ENCODE results near the gene WFS1. TPM values are rescaled to one million over a fixed set of nuclear protein-coding genes. Genes with fewer than 3 reads are reported as not detected.

The WFS1 gene
- total and polyA plus RNA-seq, 2 donors (not counting 1 experiment from before 2014, with no cell fraction given) = 25.7 to 37.5 TPM

DNA sequence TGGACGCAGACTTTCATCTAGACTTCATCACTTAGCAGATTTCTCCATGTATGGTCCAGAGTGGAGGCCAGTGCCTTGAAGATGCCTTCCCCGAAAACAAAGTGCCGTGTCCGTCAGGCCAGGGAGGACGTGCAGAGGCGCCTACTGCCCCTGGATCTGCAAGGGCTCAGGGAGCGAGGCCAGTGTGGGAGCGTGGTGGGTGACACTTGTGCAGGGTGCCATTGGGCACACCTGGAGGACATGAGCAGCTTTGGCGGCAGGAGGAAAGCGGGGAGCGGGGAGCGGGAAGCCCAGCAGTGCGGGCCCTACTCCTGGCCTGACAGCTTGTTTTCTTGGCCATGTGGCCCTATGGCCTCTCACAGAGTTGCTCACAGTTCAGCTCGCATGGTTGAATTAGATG, 25.8 kb downstream of the WFS1 start:
- TF ChIP-seq EZH2 (IDR thresholded peaks at IDR 0.05; ENCODE audit: low read length, missing control alignments) = no peak
- TF ChIP-seq, protein P1, sequence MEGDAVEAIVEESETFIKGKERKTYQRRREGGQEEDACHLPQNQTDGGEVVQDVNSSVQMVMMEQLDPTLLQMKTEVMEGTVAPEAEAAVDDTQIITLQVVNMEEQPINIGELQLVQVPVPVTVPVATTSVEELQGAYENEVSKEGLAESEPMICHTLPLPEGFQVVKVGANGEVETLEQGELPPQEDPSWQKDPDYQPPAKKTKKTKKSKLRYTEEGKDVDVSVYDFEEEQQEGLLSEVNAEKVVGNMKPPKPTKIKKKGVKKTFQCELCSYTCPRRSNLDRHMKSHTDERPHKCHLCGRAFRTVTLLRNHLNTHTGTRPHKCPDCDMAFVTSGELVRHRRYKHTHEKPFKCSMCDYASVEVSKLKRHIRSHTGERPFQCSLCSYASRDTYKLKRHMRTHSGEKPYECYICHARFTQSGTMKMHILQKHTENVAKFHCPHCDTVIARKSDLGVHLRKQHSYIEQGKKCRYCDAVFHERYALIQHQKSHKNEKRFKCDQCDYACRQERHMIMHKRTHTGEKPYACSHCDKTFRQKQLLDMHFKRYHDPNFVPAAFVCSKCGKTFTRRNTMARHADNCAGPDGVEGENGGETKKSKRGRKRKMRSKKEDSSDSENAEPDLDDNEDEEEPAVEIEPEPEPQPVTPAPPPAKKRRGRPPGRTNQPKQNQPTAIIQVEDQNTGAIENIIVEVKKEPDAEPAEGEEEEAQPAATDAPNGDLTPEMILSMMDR (conservative IDR thresholded peaks at IDR 0.05 in 1 of 2, IDR thresholded peaks at IDR 0.05 in 1 of 2; ENCODE audit: low read depth in 1 of 2, low read length in 2 of 2) = no peak
- H3K36me3 ChIP-seq (ENCODE audit: control insufficient read depth, insufficient read depth, low read length) = peaks cover 5% of the 10 kb centered on the region

DNA sequence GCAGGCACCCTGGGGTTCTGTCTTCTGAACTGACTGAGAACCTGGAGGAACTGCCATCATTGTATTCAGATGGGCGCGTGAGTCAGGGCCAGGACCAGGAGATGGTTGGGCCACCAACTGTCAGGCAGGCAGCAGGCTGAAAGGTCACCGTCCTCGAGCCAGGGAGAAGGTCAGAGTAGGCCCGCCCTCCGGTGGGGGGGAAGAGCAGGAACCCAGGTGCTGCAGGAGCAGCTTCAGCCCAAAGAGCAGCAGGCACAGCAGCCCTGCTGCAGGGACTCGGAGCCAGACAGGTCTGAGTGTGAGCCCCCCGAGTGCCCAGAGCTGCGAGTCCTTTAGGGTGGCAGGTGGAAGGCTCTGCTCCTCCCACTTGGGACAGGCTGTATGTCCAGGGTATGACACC, 26.4 kb downstream of the WFS1 start:
- Histone ChIP-seq H3K9me3 (ENCODE audit: control insufficient read depth, insufficient read depth, low read depth, low read length) (no peaks in the 10 kb centered on the region), H3K4me1 (ENCODE audit: control insufficient read depth, extremely low read depth, insufficient read depth, low read length) (no peaks in the 10 kb centered on the region), H2AFZ (ENCODE audit: low read length) (no peak overlapping the region), H3K27me3 (ENCODE audit: control insufficient read depth, insufficient read depth, low read length) (no peaks in the 10 kb centered on the region), H4K20me1 (ENCODE audit: control insufficient read depth, extremely low read depth, insufficient read depth, low read length) (no peaks in the 10 kb centered on the region), H3K4me3 (replicated peaks in 1 of 4; ENCODE audit: control extremely low read depth in 1 of 4, insufficient read depth in 1 of 4, low read depth in 3 of 4, low read length in 4 of 4) (no peak overlapping the region), H3K4me2 (ENCODE audit: extremely low read depth, insufficient read depth, low read length) (no peak overlapping the region), H3K9ac (ENCODE audit: insufficient read depth, low read length) (no peak overlapping the region), H3K36me3 (ENCODE audit: control insufficient read depth, insufficient read depth, low read length) (peaks cover 3% of the 10 kb centered on the region), H3K79me2 (ENCODE audit: control insufficient read depth, insufficient read depth, low read length) (no peaks in the 10 kb centered on the region), H3K27ac (ENCODE audit: insufficient read depth, low read length) (no peak overlapping the region)
- TF ChIP-seq EZH2 (IDR thresholded peaks at IDR 0.05; ENCODE audit: low read length, missing control alignments) = no peak
- TF ChIP-seq, protein P1 (conservative IDR thresholded peaks at IDR 0.05 in 1 of 2, IDR thresholded peaks at IDR 0.05 in 1 of 2; ENCODE audit: low read depth in 1 of 2, low read length in 2 of 2) = no peak
- no peak for DNase-seq (ENCODE audit: low read depth in 2 of 2)

More for the DNA sequence above, 25.8 kb downstream of the WFS1 start:
- Histone ChIP-seq H2AFZ (ENCODE audit: low read length) (no peak overlapping the region), H3K4me1 (ENCODE audit: control insufficient read depth, extremely low read depth, insufficient read depth, low read length) (no peaks in the 10 kb centered on the region), H3K27me3 (ENCODE audit: control insufficient read depth, insufficient read depth, low read length) (no peaks in the 10 kb centered on the region), H4K20me1 (ENCODE audit: control insufficient read depth, extremely low read depth, insufficient read depth, low read length) (no peaks in the 10 kb centered on the region), H3K4me2 (ENCODE audit: extremely low read depth, insufficient read depth, low read length) (no peak overlapping the region), H3K4me3 (replicated peaks in 1 of 4; ENCODE audit: control extremely low read depth in 1 of 4, insufficient read depth in 1 of 4, low read depth in 3 of 4, low read length in 4 of 4) (no peak overlapping the region), H3K79me2 (ENCODE audit: control insufficient read depth, insufficient read depth, low read length) (no peaks in the 10 kb centered on the region), H3K27ac (ENCODE audit: insufficient read depth, low read length) (no peak overlapping the region), H3K9me3 (ENCODE audit: control insufficient read depth, insufficient read depth, low read depth, low read length) (no peaks in the 10 kb centered on the region), H3K9ac (ENCODE audit: insufficient read depth, low read length) (no peak overlapping the region)
- DNase-seq (ENCODE audit: low read depth in 2 of 2) = no peak

DNA sequence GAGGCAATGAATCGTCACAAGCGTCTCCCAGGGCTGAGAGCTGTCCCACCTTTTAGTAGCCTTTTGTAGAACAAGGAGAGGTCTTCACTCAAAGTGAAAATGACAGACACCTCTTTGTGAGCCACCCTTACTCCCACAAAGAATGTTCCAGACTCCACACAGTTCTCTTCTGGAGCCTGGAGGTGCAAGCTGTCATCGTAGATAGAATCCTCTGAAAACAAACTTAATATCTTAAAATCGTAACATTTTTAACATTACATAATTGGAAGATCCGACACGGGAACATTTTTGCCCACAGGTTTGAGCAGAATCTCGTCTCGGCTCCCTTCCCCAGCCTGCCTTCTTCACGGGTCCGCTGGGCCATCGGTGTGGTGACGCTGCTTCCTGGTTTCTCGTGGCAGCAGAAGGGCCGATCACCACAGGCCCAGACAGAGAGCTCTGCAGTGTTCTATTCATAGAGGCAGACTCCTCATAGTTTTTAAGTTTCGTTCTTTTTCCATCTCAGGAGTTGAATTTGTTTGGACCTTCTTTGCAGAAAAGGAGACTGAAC, 27.7 kb downstream of the WFS1 start:
- H3K27me3 ChIP-seq (ENCODE audit: control insufficient read depth, insufficient read depth, low read length) = no peaks in the 10 kb centered on the region
- no peak overlapping the region for H3K9ac ChIP-seq (ENCODE audit: insufficient read depth, low read length)
- H4K20me1 ChIP-seq (ENCODE audit: control insufficient read depth, extremely low read depth, insufficient read depth, low read length) = no peaks in the 10 kb centered on the region
- no peak overlapping the region for H3K27ac ChIP-seq (ENCODE audit: insufficient read depth, low read length)
- no peak overlapping the region for H3K4me2 ChIP-seq (ENCODE audit: extremely low read depth, insufficient read depth, low read length)
- no peak overlapping the region for H3K4me3 ChIP-seq (replicated peaks in 1 of 4; ENCODE audit: control extremely low read depth in 1 of 4, insufficient read depth in 1 of 4, low read depth in 3 of 4, low read length in 4 of 4)
- H3K79me2 ChIP-seq (ENCODE audit: control insufficient read depth, insufficient read depth, low read length) = no peaks in the 10 kb centered on the region
- H2AFZ ChIP-seq (ENCODE audit: low read length) = no peak overlapping the region
- H3K36me3 ChIP-seq (ENCODE audit: control insufficient read depth, insufficient read depth, low read length) = peaks cover 14% of the 10 kb centered on the region
- no peaks in the 10 kb centered on the region for H3K9me3 ChIP-seq (ENCODE audit: control insufficient read depth, insufficient read depth, low read depth, low read length)
- TF ChIP-seq EZH2 (IDR thresholded peaks at IDR 0.05; ENCODE audit: low read length, missing control alignments) = no peak
- TF ChIP-seq, protein P1 (conservative IDR thresholded peaks at IDR 0.05 in 1 of 2, IDR thresholded peaks at IDR 0.05 in 1 of 2; ENCODE audit: low read depth in 1 of 2, low read length in 2 of 2) = no peak
- no peaks in the 10 kb centered on the region for H3K4me1 ChIP-seq (ENCODE audit: control insufficient read depth, extremely low read depth, insufficient read depth, low read length)
- no peak for DNase-seq (ENCODE audit: low read depth in 2 of 2)

All from fibroblast of lung (primary cell).